22Rv1 (cell line): ENCODE data around the gene SUPT5H.

Experiments used
- CTCF ChIP-seq: fragments of 450-650 bp; IDR thresholded peaks from 2 replicates; pipeline ENCODE4 v1.5.1; 2017; ENCODE audit warnings: mild to moderate bottlenecking
- ZFX ChIP-seq: fragments of 450-650 bp; IDR thresholded peaks from 2 replicates; pipeline ENCODE4 v1.6.1; 2017; ENCODE audit warnings: antibody characterized with exemption, borderline replicate concordance

GRCh38 chr19:39426170-39426569, 19.2 kb upstream of the SUPT5H start:
- TF ChIP-seq ZFX (no peak), CTCF (no peak)
